ENCODE results near the gene LSS. TPM values are rescaled to one million over a fixed set of nuclear protein-coding genes. Genes with fewer than 3 reads are reported as not detected.

The LSS gene
- 10 to 100 TPM in 11 of 12 donors, not detected in 1; 27.1 to 52.3 (median 33.1) TPM for polyA plus RNA-seq (ENCODE audit: insufficient read length in 12 of 12)
- long read RNA-seq, donor 1, full-length matches to known transcripts, result 6 of 6 reads
- long read RNA-seq, donor 1, partial matches to known transcripts, result 0 of 6 reads
- long read RNA-seq, donor 1, other reads (novel, unspliced or antisense), result 0 of 6 reads
- long read RNA-seq, donor 2, full-length matches to known transcripts, result 3 of 3 reads
- long read RNA-seq, donor 2, partial matches to known transcripts, result 0 of 3 reads
- long read RNA-seq, donor 2, other reads (novel, unspliced or antisense), result 0 of 3 reads
- long read RNA-seq, donor 3, full-length matches to known transcripts, result 4 of 4 reads
- long read RNA-seq, donor 3, partial matches to known transcripts, result 0 of 4 reads
- long read RNA-seq, donor 3, other reads (novel, unspliced or antisense), result 0 of 4 reads
- long read RNA-seq, donor 4, result 0 reads
- long read RNA-seq, donor 5, full-length matches to known transcripts, result 8 of 8 reads
- long read RNA-seq, donor 5, partial matches to known transcripts, result 0 of 8 reads
- long read RNA-seq, donor 5, other reads (novel, unspliced or antisense), result 0 of 8 reads
- long read RNA-seq, donor 6, full-length matches to known transcripts, result 3 of 3 reads
- long read RNA-seq, donor 6, partial matches to known transcripts, result 0 of 3 reads
- long read RNA-seq, donor 6, other reads (novel, unspliced or antisense), result 0 of 3 reads
- long read RNA-seq, donor 7, partial matches to known transcripts, result 0 of 2 reads
- long read RNA-seq, donor 7, other reads (novel, unspliced or antisense), result 0 of 2 reads
- long read RNA-seq, donor 8, full-length matches to known transcripts, result 6 of 6 reads
- long read RNA-seq, donor 8, partial matches to known transcripts, result 0 of 6 reads
- long read RNA-seq, donor 8, other reads (novel, unspliced or antisense), result 0 of 6 reads
- long read RNA-seq, donor 9, partial matches to known transcripts, result 0 of 1 reads
- long read RNA-seq, donor 9, other reads (novel, unspliced or antisense), result 0 of 1 reads
- long read RNA-seq, donor 10, full-length matches to known transcripts, result 5 of 5 reads
- long read RNA-seq, donor 10, partial matches to known transcripts, result 0 of 5 reads
- long read RNA-seq, donor 10, other reads (novel, unspliced or antisense), result 0 of 5 reads
- long read RNA-seq, donor 11, full-length matches to known transcripts, result 4 of 4 reads
- long read RNA-seq, donor 11, partial matches to known transcripts, result 0 of 4 reads
- long read RNA-seq, donor 11, other reads (novel, unspliced or antisense), result 0 of 4 reads

DNA sequence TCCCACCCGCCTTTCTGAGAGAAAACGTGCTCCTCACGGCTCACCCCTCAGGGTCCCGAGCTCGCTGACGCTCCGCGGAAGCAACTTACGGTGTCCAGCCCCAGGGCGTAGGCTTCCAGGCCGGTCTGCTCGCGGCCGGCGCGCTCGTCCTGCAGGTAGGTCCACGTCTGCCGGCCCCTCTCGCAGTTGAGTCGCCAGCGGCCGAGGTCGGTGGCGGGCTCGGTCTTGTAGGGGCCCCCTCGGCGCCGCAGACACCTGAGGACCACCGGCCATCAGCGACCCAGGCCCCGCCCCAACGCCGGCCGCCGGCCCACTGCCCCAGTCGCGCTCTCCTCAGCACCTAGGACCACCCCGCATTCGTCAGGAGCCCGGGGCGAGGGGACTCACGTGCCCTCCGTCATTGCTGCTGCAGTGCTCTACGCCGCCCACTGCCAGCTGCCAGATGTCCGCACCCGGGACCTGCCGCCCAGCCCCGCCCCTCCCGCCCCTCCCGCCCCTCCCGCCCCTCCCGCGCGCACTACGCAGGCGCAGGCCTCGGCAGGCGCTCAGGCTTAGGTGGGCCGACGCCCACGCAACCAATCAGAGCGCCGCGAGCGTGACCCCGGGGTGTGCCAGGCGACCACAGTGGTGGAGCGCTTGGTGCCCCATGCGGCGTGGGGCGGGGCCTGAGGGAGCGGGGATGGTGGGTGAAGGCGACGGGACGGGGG is at the start of gene LSS:
Gene LSS, minus strand, starts transcription at position 430 of the 707 bp plus-strand sequence. Its CDS starts 29 bp downstream, at position 401.
- DNase-seq, result peak; percentile 91

GRCh38 chr21:46274797-46275390 is 46.3 kb upstream of the LSS start:
- DNase-seq, result no peak

DNA sequence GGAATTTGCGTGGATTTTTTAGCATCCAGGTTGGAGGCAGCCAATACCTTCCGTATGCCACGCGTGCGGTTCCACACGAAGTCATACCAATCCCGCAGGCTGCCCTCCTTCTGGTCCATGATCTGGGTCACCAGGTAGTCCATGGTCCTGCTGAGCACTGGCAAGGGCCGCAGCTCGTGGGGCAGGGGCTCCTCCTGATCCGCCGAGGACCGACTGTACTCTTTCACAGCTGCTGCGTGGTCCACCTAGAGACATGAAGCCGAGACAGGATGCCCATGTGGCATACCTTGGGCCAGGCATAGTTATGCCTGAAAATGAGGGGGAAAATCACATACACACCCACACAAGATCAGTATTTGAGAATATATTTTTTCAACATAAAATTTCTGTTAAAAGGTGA is 44.8 kb upstream of the LSS start:
- no peak for DNase-seq

DNA sequence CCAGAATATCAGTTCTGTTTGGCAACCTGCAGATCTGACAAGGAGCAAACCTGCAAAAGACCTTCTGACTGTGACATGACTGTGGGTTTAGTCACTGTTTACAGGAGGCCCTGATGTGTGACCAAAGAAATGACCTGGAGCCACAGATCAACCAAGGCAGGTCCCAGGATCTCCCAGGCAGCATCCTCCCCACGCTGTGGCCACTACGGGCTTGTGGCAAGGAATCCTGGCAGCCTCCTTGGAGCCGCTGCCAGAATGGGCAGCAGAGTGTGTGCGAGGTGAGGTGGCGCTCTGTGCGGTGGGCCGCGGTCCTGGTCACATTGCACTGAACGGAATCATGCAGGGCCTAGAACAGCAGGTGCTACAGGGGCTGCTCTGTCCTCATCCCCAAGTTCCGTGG is 40.9 kb upstream of the LSS start:
- no peak for DNase-seq

DNA sequence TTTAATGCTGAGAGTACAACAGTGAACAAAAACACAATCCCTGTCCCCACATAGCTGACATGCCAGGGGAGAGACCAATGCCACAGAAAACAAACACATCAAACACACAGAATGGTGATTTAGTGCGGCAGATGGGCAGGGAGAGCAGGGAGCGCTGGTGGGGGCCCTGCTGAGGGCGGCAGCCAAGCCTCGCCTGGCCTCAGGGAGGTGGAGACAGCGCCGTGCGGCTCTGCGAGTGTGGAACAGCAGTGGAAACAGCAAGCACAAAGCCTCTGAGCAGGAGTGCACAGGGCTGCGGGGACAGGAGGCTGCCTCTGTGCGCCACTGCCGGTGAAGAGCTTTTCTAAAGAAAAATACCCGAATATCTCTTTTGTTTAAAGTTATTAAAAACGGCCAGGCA is 39.8 kb upstream of the LSS start:
- DNase-seq, result no peak

DNA sequence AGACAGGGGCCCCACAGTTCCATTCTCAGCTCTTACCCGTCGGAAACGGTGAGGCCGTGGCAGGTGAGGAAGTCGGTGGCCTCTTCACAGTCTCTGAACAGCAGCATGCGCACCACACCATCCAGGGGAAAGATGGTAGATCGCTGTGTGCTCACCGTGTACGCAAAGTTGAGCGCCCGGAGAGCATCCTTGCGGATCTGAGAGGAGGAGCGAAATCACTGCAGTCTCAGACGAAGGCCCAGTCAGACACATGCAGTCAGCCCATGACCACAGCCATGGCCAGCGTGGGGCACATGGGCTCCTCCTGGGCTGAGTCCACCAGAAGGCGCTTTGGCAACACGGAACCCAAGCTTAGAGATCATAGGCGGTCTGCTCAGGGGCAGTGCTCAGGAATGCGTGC is 38.4 kb upstream of the LSS start:
- DNase-seq, result no peak

- no peak for DNase-seq
These were observed 37.4 kb upstream of the LSS start for GRCh38 chr21:46265736-46266525.

GRCh38 chr21:46264690-46265144 is 36.1 kb upstream of the LSS start:
- no peak for DNase-seq

GRCh38 chr21:46264046-46264689 is 35.6 kb upstream of the LSS start:
- no peak for DNase-seq

DNA sequence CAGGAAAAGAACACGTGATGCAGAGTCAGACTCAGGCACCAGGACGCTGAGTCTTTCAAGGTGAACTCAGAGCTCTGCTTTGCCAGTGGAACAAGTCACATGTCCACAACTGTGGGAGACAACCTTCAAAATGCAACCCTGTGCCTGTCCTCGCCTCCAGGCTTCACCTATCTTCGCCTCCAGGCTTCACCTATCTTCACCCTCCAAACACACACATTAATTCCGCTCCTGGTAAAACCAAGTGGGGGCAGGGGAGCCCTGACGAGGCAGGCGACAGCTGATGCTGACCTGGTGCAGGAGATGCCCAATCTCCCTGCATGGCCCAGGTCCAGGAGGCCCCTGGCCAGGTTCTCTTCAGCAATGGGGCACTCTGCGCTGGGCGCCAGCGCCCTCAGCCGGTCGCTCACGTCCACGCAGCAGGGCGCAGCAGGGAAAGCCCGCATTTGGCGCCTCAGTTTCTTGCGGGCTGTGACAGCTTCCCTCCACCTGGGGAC is 28.0 kb upstream of the LSS start:
- DNase-seq, result no peak

GRCh38 chr21:46255758-46256337 is 27.3 kb upstream of the LSS start:
- no peak for DNase-seq

GRCh38 chr21:46255166-46255565 is 26.6 kb upstream of the LSS start:
- DNase-seq, result no peak

- DNase-seq, result no peak
These were observed 25.8 kb upstream of the LSS start for GRCh38 chr21:46254208-46254975.

- DNase-seq, result no peak
These were observed 25.1 kb upstream of the LSS start for GRCh38 chr21:46253610-46254124.

DNA sequence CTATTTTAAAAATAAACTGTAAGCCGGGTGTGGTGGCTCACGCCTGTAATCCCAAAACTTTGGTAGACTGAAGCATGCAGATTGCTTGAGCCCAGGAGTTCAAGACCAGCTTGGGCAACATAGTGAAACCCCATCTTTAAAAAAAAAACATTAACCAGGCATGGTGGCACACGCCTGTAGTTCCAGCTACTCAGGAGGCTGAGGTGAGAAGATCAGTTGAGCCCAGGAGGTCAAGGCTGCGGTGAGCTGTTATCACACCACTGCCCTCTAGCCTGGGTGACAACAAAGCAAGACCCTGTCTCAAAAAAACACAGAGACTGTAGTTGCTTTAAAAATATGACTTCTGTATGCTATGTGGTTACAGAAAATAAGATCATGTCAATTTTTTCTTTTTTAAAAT is 24.3 kb upstream of the LSS start:
- no peak for DNase-seq

DNA sequence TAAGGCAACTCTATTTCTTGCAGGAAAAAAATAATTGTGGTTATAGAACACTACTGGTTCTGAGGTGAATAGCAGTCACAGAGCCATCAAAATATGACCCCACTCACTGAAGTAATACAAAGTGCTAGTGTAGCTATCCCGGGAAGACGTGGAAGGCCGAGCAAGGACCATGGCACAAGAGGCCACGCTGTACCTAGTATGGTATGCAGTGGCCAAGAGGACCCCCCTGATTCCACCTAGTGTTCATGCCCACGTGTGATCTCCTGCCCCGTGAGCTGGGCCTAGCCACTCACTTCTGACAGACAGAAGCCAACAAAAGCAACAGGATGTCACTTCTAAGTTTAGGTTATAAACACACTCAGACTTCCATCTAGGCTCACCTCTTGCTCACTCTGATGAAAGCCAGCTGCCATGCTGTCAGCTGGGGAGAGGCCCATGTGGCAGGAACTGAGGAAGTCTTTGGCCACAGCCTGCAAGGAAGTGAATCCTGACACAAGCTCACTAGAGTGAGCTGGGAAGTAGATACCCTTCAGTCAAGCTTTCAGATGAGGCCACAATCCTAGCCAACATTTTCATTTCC is 21.7 kb upstream of the LSS start:
- no peak for DNase-seq

- no peak for DNase-seq
These were observed 20.3 kb upstream of the LSS start for GRCh38 chr21:46248827-46249226.

DNA sequence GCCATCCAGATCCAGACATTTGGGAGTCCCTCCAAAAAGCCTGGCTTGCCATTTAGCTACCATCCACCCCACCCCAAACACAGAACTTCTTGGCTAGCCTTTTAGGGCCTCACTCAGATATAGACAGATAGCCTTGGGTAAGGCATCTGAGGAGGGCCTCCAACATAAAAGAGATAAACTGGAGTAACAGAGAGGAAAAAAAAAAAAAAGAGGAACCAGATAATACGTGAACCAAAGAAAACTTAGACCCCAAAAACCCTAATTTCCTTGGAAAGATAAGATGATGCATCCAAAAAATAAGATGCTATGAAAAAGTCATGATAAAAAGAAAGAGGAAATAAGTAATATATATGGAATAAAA is 19.8 kb upstream of the LSS start:
- DNase-seq, result no peak

All from muscle of arm (tissue), 14 donors.